SW 1271 (cell line): ENCODE results near the gene GPD1L.

Experiments used
- DNase-seq, 2 experiments: peaks; one replicate each; lab custom pipeline; 2025; lab: John Stamatoyannopoulos, UW

Gene GPD1L

DNA sequence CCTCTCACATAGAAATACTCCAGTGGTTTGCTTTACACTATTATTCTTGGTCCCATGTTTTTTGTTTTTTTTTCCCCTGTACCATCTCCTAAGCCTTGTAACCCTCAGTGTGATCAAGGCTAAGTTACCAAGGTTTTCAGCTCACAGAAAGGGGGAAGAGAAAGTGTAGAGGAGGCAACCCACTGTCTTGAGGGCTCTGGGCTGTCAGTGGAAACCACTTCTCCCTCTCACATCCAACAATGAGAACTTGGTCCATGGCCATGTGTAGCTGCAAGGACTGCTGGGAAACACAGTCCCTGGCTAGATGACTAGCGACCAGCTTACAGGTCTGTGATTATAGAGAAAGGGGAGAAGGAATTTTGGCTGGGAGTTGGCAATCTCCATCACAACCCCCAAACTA, 30.3 kb downstream of the GPD1L start:
- DNase-seq: no peak

DNA sequence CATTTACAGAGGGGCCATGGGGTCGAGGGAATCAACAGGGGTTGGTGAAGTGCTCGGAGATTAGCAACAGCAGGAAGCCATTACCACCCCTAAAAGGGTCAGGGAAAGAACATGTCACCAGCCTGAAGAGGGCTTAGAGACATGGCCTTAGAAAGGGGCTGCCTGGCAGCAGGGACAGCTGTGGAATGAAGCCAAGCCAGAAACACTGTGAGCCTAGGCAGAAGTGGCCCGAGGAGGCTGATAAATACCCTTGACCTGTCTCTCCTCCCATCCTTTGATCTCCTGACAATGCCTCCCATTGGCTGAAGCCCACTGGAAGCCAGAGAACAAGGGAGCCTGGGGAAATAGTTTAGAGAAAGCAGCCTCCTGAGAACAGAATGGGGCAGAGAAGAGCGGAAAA, 31.4 kb downstream of the GPD1L start:
- DNase-seq: no peak

DNA sequence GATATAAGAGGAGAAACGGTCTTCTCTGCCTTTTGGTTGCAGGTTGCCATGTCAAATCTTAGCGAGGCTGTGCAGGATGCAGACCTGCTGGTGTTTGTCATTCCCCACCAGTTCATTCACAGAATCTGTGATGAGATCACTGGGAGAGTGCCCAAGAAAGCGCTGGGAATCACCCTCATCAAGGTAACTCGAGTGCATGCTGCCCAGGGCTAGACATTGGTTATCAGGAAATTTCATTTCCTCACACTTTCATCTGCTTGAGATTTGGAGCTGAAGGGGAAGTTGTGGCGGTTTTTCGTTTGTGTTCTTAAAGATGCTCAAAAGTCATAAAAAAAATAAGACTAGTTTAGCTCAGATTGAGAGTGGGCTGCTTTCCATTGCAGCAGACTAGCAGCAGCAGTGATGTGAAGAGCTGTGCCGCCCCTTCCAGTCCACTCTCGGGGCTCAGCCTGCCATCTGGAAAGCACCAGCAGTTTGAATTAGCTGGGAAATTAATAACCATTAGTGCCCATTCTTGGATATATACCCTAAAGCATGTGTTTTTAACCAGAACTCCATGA, 32.2 kb downstream of the GPD1L start:
- DNase-seq: no peak

DNA sequence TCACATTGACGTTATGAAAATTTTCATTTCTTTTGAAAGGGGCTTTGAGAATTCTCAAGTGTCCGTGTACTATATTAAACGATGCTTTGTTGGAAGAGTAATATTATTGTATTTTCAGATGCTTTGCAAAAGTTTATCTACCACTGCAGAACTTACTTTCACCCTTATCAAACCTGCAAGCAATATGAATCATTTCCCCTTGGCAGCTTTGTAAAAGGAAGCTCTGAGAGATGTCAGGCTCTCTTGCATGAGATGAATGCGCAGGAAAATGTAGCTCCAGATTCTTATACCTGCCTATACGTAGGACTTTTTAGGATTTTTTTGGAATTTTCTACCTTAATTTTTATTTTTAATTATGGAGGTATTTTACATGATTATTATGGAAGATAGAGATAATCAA, 34.5 kb downstream of the GPD1L start:
- DNase-seq: no peak

DNA sequence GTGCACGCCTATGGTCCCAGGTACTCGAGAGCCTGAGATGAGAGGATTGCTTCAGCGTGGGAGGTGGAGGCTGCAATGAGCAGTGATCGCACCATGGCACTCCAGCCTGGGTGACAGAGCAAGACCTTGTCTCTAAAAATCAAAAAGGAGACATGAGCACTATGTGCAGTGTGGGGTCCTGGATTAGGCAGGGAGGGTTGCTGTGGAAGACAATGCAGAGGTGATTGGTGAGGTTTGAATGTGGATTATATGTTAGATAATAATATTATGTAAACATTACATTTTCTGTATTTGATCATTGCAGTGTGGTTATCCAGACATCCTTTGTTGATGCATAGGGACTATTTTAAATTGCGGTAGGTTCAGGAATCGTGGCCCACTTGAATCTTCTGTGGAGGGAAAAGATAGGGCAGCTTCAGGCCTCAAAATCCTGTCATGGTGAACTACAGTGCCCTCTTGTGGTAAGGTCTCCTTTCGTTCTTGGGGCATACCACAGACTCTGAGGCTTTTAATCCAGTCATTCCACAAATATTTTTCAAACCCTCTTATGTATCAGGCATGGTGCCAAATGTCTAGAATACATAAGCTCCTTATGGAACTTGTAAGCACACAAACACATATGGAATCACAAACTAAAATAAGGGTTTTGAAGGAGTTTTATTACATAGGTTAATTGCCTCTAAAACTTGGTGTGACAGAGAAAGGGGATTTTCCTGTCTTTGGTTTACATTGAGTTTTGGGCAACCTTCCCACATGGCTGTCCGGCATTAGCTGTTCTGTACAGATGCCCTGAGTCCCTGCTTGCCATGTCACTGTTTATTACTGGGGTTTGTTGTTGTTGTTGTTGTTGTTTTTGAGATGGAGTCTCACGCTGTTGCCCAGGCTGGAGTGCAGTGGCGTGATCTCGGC, 37.7 kb downstream of the GPD1L start:
- peak; percentile 76 to 92 for DNase-seq

DNA sequence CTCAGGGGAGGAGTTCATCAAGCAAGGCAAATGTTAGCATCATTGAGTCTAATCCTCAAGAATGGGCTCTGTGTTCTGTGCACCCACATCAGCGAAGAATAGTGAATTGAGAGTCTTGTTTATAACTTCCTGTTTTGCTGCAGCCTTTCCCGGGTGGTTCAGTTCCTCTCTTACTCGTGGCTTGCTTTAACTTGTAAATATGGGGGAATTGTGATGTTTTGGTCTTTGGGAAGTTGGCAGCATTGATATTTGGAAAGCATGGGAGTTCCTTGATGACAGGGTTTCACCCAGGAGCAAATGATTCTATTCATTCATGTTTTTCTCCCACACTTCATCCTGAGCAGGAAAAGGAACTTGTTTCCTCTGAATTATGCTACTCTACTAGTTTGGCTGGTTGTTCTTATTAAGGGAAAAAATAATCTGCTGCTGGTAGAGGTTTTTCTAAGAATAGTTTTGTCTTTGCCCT, 40.4 kb downstream of the GPD1L start:
- DNase-seq: no peak

DNA sequence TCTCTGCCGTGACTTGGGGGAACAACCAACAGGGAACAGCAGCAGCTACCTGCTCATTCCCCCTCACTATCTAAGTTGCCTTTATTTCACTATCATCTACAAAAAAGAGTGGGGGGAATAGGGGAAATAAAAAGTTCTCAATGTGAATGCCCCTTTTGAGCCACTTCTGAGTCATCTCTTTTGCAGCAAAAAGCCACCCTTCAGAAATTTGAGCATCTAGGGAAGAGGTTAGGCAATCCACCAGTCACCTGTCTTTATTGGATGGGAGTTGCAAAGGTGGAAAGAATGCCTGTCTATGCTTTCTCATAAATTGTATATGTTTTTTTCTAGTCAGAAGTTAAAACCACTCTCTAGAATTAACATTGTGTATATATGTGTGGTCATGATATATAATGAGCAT, 41.1 kb downstream of the GPD1L start:
- no peak for DNase-seq

DNA sequence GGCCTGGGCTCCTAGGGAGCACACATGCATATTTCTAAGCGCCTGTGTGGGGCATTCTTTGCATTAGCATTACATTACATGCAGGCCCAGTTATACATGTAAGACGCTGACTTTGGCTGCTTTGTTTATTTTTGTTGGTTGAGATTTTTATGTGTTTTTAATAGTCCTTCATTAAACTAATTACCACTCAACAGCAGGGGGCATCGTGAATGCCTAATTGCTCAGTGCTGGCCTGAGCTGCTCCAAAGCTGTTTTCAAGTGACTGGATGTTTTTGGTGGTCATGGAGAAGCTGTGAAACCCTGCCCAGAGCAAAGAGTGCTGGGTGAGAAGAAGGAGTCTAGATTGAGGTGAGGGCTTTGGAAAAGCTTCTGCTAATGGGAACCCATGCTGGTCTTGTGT, 41.5 kb downstream of the GPD1L start:
- no peak for DNase-seq

DNA sequence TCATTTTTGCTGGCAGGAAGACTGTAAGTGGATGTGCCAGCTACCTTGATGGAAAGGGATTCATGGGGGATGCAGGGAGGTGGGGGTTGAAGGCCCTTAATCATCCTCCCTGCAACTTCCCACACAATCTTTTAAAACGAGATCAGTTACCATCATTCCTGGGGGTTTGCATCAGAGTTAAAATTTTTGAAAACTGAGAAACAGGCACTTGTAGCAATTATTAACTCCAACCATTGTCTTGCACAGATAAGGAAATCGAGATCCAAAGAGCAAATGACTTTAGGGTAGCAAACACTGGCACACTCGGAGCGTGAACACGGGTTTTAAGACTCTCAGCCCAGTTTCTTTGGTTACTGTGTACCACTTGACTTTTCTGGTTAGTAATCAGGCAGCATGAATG, 41.9 kb downstream of the GPD1L start:
- no peak for DNase-seq

DNA sequence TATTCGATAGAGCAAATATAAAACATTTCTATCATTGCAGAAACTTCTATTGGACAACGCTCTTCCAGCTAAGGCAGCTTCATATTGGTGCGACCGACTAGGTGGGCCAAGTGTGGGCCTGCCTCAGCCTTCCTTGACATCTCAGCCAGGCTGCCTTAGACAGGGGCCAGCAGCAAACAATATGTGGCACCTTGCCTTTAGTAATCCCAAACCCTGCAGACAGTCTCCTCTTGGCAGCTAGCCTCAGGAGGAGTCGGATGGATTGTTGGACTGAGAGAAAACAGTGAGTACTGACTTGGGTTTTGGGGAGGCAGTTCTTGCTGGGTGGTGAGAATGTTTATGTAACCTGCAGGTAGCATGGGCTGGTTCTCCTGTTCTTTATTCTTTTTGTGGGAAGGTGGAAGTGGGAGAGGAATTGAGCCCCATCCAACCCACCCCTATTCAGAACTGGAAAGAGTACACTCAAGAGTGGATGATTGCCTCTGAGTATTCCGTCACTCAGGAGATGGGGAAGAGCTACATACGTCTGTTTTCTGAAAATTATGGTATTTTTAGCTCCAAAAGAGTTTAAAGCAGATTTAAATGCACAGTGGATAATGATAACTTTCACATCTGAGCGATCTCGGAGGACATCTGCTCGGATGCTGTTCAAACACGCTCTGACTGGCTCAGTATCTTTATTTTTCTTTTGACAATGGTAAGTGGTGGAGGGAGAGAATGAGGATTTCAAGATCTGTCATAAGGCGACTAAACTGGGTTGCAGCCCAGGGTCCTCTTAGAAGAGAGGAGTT, 47.2 kb downstream of the GPD1L start:
- DNase-seq: no peak

DNA sequence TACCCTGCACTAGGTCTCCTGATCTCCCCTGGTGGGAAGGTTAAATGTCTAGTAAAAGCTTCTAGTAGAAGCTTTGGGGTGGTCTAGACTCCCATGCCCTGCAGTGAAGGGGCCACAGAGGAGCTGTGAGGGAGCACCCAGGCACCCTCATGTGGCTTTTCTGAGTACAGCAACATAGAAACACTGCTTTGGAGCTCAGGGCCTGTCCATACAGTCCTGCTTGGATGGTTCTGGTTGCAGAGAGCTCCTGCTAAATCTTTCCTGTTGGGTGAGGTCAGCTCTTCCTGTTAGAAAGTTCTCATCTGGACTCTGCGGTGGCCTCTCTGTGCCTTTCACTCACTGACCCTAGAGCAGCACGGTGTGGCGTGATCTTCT, 47.8 kb downstream of the GPD1L start:
- DNase-seq: peak in 1 of 2 experiments; percentile 6

DNA sequence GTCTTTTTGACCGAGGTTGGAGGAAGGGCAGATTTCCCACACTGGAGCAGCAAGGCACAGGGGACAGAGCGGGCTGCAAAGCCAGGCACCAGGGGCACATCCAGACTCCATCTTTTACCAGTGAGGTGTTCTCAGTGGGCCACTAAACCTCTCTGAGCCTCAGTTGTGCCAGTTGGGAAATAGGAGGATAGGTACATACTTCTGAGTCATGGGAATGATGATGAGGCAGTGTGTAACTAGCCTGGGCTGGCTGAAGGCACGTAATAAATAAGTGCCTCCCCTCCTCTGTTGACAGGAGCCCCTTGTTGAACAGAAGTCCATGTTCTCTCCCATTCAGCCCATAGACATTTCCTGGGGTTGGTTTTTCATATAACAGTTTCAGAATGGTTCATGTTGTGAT, 48.7 kb downstream of the GPD1L start:
- DNase-seq: no peak

DNA sequence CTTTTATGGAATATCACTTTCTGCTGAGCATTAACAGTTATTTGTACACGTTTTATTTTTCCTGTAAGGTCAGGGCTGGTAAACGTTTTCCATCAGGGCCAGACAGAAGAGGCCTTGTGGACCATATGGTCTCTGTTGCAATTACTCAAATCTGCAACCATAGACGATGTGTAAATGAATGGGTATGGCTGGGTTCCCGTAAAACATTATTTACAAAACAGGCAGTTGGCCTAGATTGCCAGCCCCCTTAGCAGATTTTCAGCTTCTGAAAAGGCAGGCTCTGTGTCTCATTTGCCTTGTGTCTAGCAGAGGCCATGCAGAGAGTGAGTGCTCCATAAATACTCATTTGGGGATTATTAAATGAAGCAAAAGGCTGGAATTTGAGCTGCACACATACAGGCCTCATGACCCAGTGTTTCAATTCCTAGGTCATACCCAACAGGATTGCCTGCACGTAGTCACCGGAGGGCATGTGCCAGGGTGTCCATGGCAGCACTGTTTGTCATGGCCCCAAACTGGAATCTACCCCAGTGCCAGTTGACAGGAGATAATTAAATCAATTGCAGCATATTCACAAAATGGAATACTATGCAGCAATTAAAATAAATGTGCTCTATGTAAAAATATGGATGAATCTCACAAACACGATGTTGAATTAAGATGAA, 51.3 kb downstream of the GPD1L start:
- no peak for DNase-seq

DNA sequence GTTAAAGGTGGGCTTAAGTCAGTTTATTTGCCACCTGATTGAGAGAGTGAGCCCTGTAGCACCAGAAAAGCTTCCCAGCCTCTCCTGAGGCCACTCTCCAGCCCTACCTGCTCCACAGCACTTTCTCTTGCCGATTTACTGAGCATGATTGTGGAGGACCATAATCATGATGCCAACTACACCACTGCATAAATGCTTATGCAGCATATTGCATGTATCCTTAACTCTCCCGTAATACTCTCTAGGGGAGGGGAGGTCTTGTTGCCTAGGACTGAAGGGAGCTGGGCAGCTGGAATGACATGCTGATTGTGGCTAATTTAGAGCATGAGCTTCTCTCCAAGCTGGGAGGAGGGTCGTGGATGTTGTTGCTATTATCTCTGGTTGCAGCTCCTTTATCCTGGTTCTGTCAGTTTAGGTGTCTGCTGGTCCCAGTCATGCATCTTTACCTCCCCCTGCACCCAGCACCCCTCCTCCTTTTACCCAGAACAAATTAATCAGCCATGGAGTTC, 54.3 kb downstream of the GPD1L start:
- DNase-seq: no peak

DNA sequence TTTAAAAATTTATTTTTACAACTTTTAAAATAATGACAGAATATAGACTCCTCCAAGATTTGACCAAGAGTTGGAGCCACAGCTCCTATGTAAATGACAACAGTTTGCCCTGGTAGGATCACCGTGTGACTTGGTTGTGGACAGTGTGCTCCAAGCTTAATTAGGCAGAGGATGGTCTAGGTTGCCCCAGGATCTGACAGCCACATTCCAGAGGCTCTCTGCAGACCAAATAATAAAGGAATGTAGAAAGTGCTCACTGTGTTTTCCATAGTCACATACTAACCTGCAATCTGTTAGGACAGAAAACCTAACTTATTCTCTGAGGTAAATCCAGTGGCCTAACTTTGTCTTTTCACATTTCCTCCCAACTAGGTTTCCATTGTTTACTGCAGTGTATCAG, 59.0 kb downstream of the GPD1L start:
- DNase-seq: no peak

DNA sequence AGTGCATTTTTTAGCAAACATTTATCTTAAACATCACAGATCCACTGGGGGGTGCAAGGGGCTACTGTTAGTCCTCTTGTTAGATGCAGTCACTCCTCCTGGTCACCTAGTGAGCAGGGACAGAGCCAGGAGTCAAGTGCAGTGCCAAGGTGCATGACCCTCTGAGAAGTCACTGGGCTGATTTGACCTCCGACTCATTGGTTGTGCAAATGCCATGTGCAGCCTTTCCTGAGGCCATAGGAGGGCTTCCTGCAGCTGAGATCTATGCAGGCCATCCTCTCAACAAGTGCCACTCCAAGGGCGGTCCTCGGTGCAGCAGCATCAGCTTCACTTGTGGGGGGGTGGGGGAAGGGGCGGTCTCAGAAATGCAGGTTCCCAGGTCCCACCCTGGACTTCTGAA, 60.2 kb downstream of the GPD1L start:
- DNase-seq: no peak

DNA sequence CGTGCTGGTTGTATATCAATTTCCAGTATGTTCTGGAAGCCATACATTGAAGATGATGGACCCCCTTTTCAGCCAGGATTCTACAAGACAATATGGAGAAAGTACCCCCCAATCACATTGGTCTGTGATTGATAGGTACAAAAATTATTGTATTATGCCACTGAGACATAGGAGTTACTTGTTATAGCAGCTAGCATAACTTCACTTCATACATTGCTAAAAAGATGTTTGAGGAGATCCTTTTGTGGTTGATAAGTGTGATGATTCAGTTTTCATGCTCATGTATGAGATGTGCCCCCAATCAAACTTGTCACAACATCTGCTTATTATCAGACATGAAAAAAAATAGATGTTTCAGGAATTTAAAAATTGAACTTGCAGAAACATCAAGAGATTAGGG, 66.0 kb downstream of the GPD1L start:
- DNase-seq: no peak

DNA sequence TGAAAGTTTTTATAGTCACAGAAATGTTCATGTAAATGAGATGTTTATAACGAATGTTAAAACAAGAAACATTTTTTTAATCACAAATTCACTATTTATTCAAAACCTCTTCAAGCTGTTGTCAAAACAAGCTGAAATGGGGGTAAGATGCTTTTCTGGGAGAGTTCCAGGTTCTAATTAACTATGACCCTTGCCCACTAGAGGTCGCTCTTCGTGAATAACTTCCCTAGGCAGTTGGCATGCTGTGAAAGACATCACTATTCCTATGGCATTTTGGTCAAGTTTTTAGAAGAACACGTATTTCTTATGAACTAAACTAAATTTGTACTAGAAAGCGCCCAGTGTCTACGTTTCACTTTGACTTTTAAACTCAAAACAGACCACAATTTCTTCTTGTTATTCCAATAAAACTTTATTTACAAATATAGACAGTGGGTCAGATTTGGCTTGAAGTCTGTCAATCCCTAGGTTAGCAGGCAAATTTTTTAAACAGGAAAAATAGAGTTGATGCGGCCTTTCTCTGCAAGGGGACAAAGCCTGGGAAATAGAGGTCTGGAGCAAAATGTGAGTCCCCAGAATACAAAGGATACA, 69.3 kb downstream of the GPD1L start:
- DNase-seq: peak in 1 of 2 experiments; percentile 78

DNA sequence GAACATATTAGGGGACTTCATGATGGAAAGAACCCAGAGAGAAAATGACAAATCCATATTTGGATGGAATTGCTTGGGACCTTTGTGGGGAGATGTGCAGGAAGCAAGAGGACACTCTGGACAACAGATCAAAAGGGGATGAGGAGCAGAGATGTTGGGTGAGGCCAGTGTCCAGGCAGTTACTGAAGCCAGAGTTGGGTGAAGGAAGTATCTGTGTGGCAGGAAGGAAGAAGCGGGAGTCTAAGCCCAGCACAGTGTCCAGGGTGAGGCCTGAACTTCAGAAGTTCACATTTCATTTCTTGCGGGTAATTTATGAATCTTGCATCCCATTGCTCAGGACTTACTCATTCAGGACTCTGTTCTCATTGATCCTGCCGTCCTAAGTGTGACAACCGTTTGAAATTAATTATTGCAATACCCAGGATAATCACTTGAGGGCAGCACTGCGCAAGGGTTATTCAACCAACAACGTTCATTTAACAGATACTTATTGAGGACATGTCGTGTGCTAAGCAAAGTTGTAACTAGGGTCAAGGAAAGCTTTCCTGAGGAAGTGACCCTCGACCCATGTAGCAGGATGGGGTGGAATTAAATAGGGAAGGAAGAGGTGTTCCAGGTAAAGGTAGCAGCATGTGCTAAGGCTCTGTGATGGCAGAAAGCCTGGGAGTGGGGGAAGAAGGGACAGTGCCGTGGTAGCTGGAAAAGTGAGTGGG, 70.7 kb downstream of the GPD1L start:
- peak; percentile 26 to 58 for DNase-seq

DNA sequence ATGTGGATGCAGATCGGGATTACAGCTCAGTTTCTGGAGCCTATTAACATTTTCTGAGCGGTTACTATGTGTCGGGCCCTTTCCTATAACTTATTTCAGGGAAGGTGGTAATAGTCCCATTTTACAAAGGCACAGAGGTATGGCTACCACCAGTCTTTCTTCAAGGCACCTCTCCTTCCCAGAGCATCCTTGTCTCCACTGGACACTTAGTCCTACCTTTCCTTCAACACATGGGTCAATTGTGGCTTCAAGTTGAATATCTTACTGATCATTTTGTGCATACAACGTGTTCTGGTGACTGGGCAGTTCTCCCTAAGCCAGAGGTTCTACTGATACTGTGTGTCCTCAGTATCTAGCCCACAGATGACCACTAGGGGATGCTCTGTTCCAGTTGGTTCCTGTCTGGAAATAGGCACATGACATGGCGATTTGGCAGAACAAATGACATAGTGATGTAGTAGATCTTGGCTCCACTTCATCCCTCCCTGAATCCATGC, 71.3 kb downstream of the GPD1L start:
- DNase-seq: peak; percentile 40 to 83
